HCT116 (cell line): ENCODE results near the gene GDAP1L1. TPM values are rescaled to one million over a fixed set of nuclear protein-coding genes. Genes with fewer than 3 reads are reported as not detected.
A peak's percentile ranks its signal among the peaks of the same experiment; 100 is the strongest.

Source experiments
- ATAC-seq: fragments of 200-7000 bp; cut with Tn5 transposase; 2 replicates; pipeline ENCODE4 v1.9.1; 2020; ENCODE audit warnings: mild to moderate bottlenecking, moderate library complexity
- BruUV-seq: library from RNA; stranded (reverse); fragments of 400-500 nt; replicated peaks from 2 replicates; lab custom pipeline; 2021; lab: Mats Ljungman, UMichigan
- CTCF ChIA-PET: fragments of 300-600 bp; sonication (Branson Sonifier 250); formaldehyde crosslinking; loops from one replicate; lab custom pipeline; 2021; ENCODE audit warnings: antibody characterized with exemption; lab: Charles Lee
- POLR2A ChIA-PET: fragments of 300-600, 350-600 bp; sonication (Branson Sonifier 250); formaldehyde crosslinking; loops from one replicate; lab custom pipeline; 2021; ENCODE audit warnings: antibody characterized with exemption; lab: Charles Lee
- RAD21 ChIA-PET, 2 experiments: fragments of 300-600 bp; sonication (Branson Sonifier 250); formaldehyde crosslinking; loops; one replicate each; lab custom pipeline; 2023; ENCODE audit warnings: low total read pairs in 2 of 2; ENCODE audit not compliant: uncharacterized antibody in 2 of 2, unreplicated experiment in 2 of 2, low non-redundant PET in 1 of 2; lab: Charles Lee
- DNase-seq: peaks from one replicate; pipeline ENCODE4 v3.0.0-alpha.2; 2010; ENCODE audit warnings: low read depth, low spot score
- H2AFZ ChIP-seq: fragments of 200-600 bp; shearing (Covaris generic), sonication (generic); 2 replicates; pipeline ENCODE4 v1.6.1; 2017; ENCODE audit warnings: low read depth, mixed run types, mixed read lengths, antibody characterized with exemption, low read length; ENCODE audit not compliant: poor library complexity, severe bottlenecking
- H3K27ac ChIP-seq: 2 replicates; pipeline ENCODE4 v1.5.1; 2012; ENCODE audit warnings: low read depth, low read length
- H3K27me3 ChIP-seq: fragments of 200-600 bp; sonication (generic); 2 replicates; pipeline ENCODE4 v1.6.1; 2016; ENCODE audit warnings: mixed run types, low read length, mixed read lengths; ENCODE audit not compliant: insufficient read depth
- H3K36me3 ChIP-seq, 2 experiments: fragments of 200-500 bp in 1 of 2; fragments of 200-600 bp in 1 of 2; sonication (Bioruptor generic) in 1 of 2; sonication (generic) in 1 of 2; 2 replicates each; pipeline versions ENCODE4 v1.5.1 to v1.6.1; 2014 to 2016; ENCODE audit warnings: low read length in 2 of 2, inconsistent platforms in 1 of 2, mixed read lengths in 1 of 2, mixed run types in 1 of 2; ENCODE audit not compliant: insufficient read depth in 2 of 2, control insufficient read depth in 1 of 2
- H3K4me1 ChIP-seq, 2 experiments: fragments of 200-600 bp in 1 of 2; sonication (generic) in 1 of 2; 2 replicates each; pipeline versions ENCODE4 v1.5.1 to v1.6.1; 2012 to 2017; ENCODE audit warnings: low read length in 2 of 2, inconsistent platforms in 1 of 2, mild to moderate bottlenecking in 1 of 2, mixed read lengths in 1 of 2, mixed run types in 1 of 2, moderate library complexity in 1 of 2; ENCODE audit not compliant: insufficient read depth in 2 of 2, control insufficient read depth in 1 of 2
- H3K4me2 ChIP-seq: fragments of 200-600 bp; sonication (generic); 2 replicates; pipeline ENCODE4 v1.6.1; 2017; ENCODE audit warnings: mixed run types, low read length, mixed read lengths
- H3K4me3 ChIP-seq, 2 experiments: fragments of 200-600 bp in 1 of 2; sonication (generic) in 1 of 2; replicated peaks in 1 of 2; 2 replicates each; pipeline ENCODE4 v1.5.1; 2011 to 2016; ENCODE audit warnings: low read length in 2 of 2, control low read depth in 1 of 2, low read depth in 1 of 2, mild to moderate bottlenecking in 1 of 2, mixed read lengths in 1 of 2, mixed run types in 1 of 2
- H3K79me2 ChIP-seq: fragments of 200-600 bp; sonication (generic); 2 replicates; pipeline ENCODE4 v1.6.1; 2017; ENCODE audit warnings: mild to moderate bottlenecking, mixed run types, low read length, moderate library complexity, mixed read lengths; ENCODE audit not compliant: insufficient read depth
- H3K9ac ChIP-seq: fragments of 200-600 bp; sonication (generic); 2 replicates; pipeline ENCODE4 v1.6.1; 2016; ENCODE audit warnings: low read length, mixed read lengths
- H3K9me2 ChIP-seq: fragments of 200-600 bp; sonication (generic), shearing (Covaris generic); 2 replicates; pipeline ENCODE4 v1.6.1; 2017; ENCODE audit warnings: mixed run types, mild to moderate bottlenecking, moderate library complexity; ENCODE audit not compliant: insufficient read depth
- H3K9me3 ChIP-seq, 2 experiments: fragments of 200-500 bp in 1 of 2; fragments of 200-600 bp in 1 of 2; sonication (Bioruptor generic) in 1 of 2; sonication (generic) in 1 of 2; 2 replicates each; pipeline ENCODE4 v1.6.1; 2014 to 2017; ENCODE audit warnings: low read length in 2 of 2, mixed read lengths in 2 of 2, inconsistent platforms in 1 of 2, low read depth in 1 of 2, mild to moderate bottlenecking in 1 of 2, mixed run types in 1 of 2, moderate library complexity in 1 of 2; ENCODE audit not compliant: control insufficient read depth in 1 of 2, insufficient read depth in 1 of 2
- H4K20me1 ChIP-seq: fragments of 200-600 bp; sonication (generic), shearing (Covaris generic); 2 replicates; pipeline ENCODE4 v1.6.1; 2017; ENCODE audit warnings: mixed run types, mild to moderate bottlenecking, moderate library complexity; ENCODE audit not compliant: insufficient read depth
- CBX3 ChIP-seq: IDR thresholded peaks from 2 replicates; pipeline ENCODE4 v1.6.1; 2012; ENCODE audit warnings: low read depth
- CEBPB ChIP-seq: IDR thresholded peaks from 2 replicates; pipeline ENCODE4 v1.6.1; 2012; ENCODE audit warnings: low read depth
- EGR1 ChIP-seq: IDR thresholded peaks from 2 replicates; pipeline ENCODE4 v1.6.1; 2012; ENCODE audit warnings: low read depth
- ELF1 ChIP-seq: IDR thresholded peaks from 2 replicates; pipeline ENCODE4 v1.6.1; 2012; ENCODE audit warnings: low read depth, borderline replicate concordance
- EZH2 ChIP-seq: fragments of 200-600 bp; sonication (generic); IDR thresholded peaks from 2 replicates; pipeline ENCODE4 v1.6.1; 2017; ENCODE audit warnings: antibody characterized with exemption, mixed run types
- FOSL1 ChIP-seq: IDR thresholded peaks from 2 replicates; pipeline ENCODE4 v1.6.1; 2012; ENCODE audit warnings: low read depth
- JUND ChIP-seq: IDR thresholded peaks from 2 replicates; pipeline ENCODE4 v1.6.1; 2012
- POLR2A ChIP-seq: IDR thresholded peaks from 2 replicates; pipeline ENCODE4 v1.7.0; 2011; ENCODE audit warnings: borderline replicate concordance; ENCODE audit not compliant: insufficient read depth, insufficient read length; ENCODE audit errors: extremely low read depth
- POLR2AphosphoS5 ChIP-seq: IDR thresholded peaks from 2 replicates; pipeline ENCODE4 v1.6.1; 2011; ENCODE audit warnings: mild to moderate bottlenecking, low read depth, low read length, moderate library complexity
- RAD21 ChIP-seq: IDR thresholded peaks from 2 replicates; pipeline ENCODE4 v1.6.1; 2012; ENCODE audit warnings: low read depth, mild to moderate bottlenecking
- SRF ChIP-seq: IDR thresholded peaks from 2 replicates; pipeline ENCODE4 v1.6.1; 2012; ENCODE audit warnings: low read depth
- YY1 ChIP-seq: IDR thresholded peaks from 2 replicates; pipeline ENCODE4 v1.6.1; 2011; ENCODE audit warnings: low read length, low read depth, moderate library complexity, mild to moderate bottlenecking; ENCODE audit not compliant: insufficient replicate concordance; ENCODE audit errors: extremely low read depth
- ZFX ChIP-seq: fragments of 450-650 bp; IDR thresholded peaks from 2 replicates; pipeline ENCODE4 v1.6.1; 2017
- ZNF274 ChIP-seq: fragments of 200-500 bp; sonication (Bioruptor generic); IDR thresholded peaks from 2 replicates; pipeline ENCODE4 v1.6.1; 2014; ENCODE audit warnings: mild to moderate bottlenecking, low read depth, low read length, inconsistent platforms
- intact Hi-C: fragments of 100-400 bp; cut with micrococcal nuclease; formaldehyde crosslinking; loops from 2 replicates; pipeline ENCODE4 v1.10.0; 2022
- total RNA-seq: library from RNA; stranded (reverse); gene quantifications from one replicate; pipeline ENCODE4 v1.2.1, GENCODE V29; 2021; ENCODE audit not compliant: unreplicated experiment
- TF ChIP-seq, protein P1 (sequence below): IDR thresholded peaks from 2 replicates; pipeline ENCODE4 v1.6.1; 2011; ENCODE audit warnings: mild to moderate bottlenecking, low read length, moderate library complexity; ENCODE audit not compliant: insufficient replicate concordance; ENCODE audit errors: extremely low read depth
- TF ChIP-seq, protein P2 (sequence below): IDR thresholded peaks from 2 replicates; pipeline ENCODE4 v1.6.1; 2012
- TF ChIP-seq, protein P3 (sequence below): IDR thresholded peaks from 2 replicates; pipeline ENCODE4 v1.6.1; 2012

The GDAP1L1 gene
- total RNA-seq, 1 experiment from 2014 or later = not detected

DNA sequence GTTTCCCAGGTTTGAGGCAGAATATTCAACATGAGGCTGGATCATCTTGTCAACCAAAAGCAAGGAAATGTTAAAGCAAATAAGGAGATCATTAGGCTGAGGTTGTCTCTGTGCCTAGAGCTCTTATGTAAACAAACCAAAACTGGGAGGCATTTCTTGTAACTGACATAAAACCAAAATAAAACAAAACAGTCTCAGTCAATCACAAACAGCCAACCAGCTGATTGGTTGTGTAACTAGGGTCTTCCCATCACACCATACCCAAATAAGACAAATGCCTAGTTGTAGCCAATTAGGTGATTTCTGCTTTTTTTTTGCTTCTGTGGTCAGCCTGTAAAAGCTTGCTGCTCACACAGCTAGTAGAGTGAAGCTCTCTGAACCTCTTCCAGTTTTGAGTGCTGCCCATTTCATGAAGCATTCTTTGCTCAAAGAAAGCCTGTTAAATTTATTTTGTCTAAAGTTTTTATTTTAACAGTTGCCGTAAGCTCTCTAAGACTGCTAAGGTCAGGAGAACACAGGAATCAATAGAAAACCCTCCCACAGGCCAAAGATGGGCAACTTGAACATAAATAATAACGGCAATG lies 72.8 kb downstream of the GDAP1L1 start:
- Histone ChIP-seq H4K20me1 (no peaks in the 10 kb centered on the region), H3K4me3 (no peak overlapping the region), H3K27me3 (no peaks in the 10 kb centered on the region), H3K27ac (no peak overlapping the region), H3K79me2 (no peaks in the 10 kb centered on the region), H3K4me1 (peaks cover 20 to 23% of the 10 kb centered on the region in 2 experiments; a peak in 3 of 4 replicates), H3K9me2 (no peaks in the 10 kb centered on the region), H3K36me3 (no peaks in the 10 kb centered on the region)
- intact Hi-C loops = loop anchor here (10.0 kb wide), 1 partner anchor 145 kb away; no protein-coding TSS in a partner anchor
- ChIA-PET POLR2A (no interaction called here), CTCF (interaction anchor here (1.1 to 4.5 kb wide), 3 partner anchors 9 to 103 kb away, joined by 3 to 27 read pairs (median 4); partner anchors contain the start of gene FITM2)
- ATAC-seq (no peak), DNase-seq (no peak)
- no TSS peak for BruUV-seq
- TF ChIP-seq SRF (no peak), CEBPB (no peak), POLR2AphosphoS5 (no peak), EZH2 (no peak), POLR2A (no peak), CBX3 (no peak), FOSL1 (no peak), EGR1 (no peak), ZNF274 (no peak), ZFX (no peak)
- TF ChIP-seq, all 23 proteins: peak for 0
- Histone ChIP-seq H2AFZ (peak overlapping the region; percentile 6), H3K9ac (no peak overlapping the region), H3K4me2 (no peak overlapping the region), H3K9me3 (no peaks in the 10 kb centered on the region)
- RAD21 ChIA-PET = no interaction called here

DNA sequence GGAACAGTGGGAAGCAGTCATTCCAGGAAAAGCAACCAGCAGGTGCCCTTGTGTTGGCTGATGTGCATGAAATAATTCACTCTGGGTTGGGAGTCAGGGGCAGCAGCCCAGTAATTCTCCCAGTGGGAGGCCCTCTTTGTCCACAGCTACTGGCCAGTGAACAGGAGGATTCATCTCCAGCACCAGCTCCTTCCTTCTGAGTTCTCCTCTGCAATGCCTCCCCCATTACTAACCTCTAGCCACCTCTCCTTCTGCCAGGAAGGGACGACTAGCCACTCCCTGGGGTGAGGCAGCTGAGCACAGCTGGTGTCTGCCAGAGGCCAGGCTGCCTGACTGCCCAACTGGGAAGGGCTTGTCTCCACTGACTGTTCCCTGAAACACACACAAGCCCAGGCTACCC lies 77.2 kb downstream of the GDAP1L1 start:
- no peaks in the 10 kb centered on the region for H3K27me3 ChIP-seq
- peak; percentile 64 for ATAC-seq
- no peak overlapping the region for H3K4me3 ChIP-seq
- H3K9ac ChIP-seq = no peak overlapping the region
- no peaks in the 10 kb centered on the region for H3K9me3 ChIP-seq
- DNase-seq = no peak
- RAD21 ChIA-PET = no interaction called here
- POLR2A ChIA-PET = no interaction called here
- BruUV-seq = no TSS peak
- H3K4me1 ChIP-seq = peaks cover 20 to 23% of the 10 kb centered on the region in 2 experiments; a peak in 3 of 4 replicates
- H3K27ac ChIP-seq = no peak overlapping the region
- no peaks in the 10 kb centered on the region for H3K79me2 ChIP-seq
- peak overlapping the region; percentile 9; the same call in 1 of the 2 replicates for H3K4me2 ChIP-seq
- intact Hi-C loops = no loop called here
- H3K36me3 ChIP-seq = no peaks in the 10 kb centered on the region
- no peaks in the 10 kb centered on the region for H4K20me1 ChIP-seq
- H2AFZ ChIP-seq = no peak overlapping the region
- CTCF ChIA-PET = no interaction called here
- no peaks in the 10 kb centered on the region for H3K9me2 ChIP-seq
- TF ChIP-seq ELF1 (no peak), SRF (no peak), YY1 (no peak), JUND (no peak), RAD21 (no peak), ZNF274 (no peak), POLR2AphosphoS5 (no peak), FOSL1 (no peak)
- TF ChIP-seq, protein P1, sequence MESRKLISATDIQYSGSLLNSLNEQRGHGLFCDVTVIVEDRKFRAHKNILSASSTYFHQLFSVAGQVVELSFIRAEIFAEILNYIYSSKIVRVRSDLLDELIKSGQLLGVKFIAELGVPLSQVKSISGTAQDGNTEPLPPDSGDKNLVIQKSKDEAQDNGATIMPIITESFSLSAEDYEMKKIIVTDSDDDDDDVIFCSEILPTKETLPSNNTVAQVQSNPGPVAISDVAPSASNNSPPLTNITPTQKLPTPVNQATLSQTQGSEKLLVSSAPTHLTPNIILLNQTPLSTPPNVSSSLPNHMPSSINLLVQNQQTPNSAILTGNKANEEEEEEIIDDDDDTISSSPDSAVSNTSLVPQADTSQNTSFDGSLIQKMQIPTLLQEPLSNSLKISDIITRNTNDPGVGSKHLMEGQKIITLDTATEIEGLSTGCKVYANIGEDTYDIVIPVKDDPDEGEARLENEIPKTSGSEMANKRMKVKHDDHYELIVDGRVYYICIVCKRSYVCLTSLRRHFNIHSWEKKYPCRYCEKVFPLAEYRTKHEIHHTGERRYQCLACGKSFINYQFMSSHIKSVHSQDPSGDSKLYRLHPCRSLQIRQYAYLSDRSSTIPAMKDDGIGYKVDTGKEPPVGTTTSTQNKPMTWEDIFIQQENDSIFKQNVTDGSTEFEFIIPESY = no peak
- TF ChIP-seq, protein P2, sequence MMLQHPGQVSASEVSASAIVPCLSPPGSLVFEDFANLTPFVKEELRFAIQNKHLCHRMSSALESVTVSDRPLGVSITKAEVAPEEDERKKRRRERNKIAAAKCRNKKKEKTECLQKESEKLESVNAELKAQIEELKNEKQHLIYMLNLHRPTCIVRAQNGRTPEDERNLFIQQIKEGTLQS = no peak
- TF ChIP-seq, protein P3, sequence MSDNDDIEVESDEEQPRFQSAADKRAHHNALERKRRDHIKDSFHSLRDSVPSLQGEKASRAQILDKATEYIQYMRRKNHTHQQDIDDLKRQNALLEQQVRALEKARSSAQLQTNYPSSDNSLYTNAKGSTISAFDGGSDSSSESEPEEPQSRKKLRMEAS = no peak
